HepG2 (cell line): ENCODE measurements around the gene GJD3. TPM values are rescaled to one million over a fixed set of nuclear protein-coding genes. Genes with fewer than 3 reads are reported as not detected.

Source experiments
- ATM ChIP-seq: fragments of 450-650 bp; IDR thresholded peaks from 2 replicates; pipeline ENCODE4 v1.7.1; 2017; ENCODE audit warnings: mild to moderate bottlenecking, borderline replicate concordance
- CTCF ChIP-seq: sonication (generic); formaldehyde crosslinking; IDR thresholded peaks from 2 replicates; pipeline ENCODE4 v1.5.0; 2020; ENCODE audit warnings: mild to moderate bottlenecking, missing genetic modification reagents, moderate library complexity
- HIVEP1 ChIP-seq: sonication (generic); formaldehyde crosslinking; IDR thresholded peaks from 2 replicates; pipeline ENCODE4 v1.4.0; 2020; ENCODE audit warnings: mild to moderate bottlenecking, missing genetic modification reagents
- HNRNPL ChIP-seq: fragments of 200-400 bp; formaldehyde crosslinking; IDR thresholded peaks from 2 replicates; pipeline ENCODE4 v1.6.1; 2017; ENCODE audit warnings: mild to moderate bottlenecking, low read depth, low read length
- KLF16 ChIP-seq, 2 experiments: sonication (generic) in 1 of 2; formaldehyde crosslinking in 1 of 2; IDR thresholded peaks; 2 replicates each; pipeline versions ENCODE4 v1.6.1 to v1.8.0; 2016 to 2023; ENCODE audit warnings: missing genetic modification reagents in 2 of 2, missing compliant biosample characterization in 1 of 2
- LCORL ChIP-seq, 2 experiments: fragments of 450-650 bp in 1 of 2; sonication (generic) in 1 of 2; formaldehyde crosslinking in 1 of 2; IDR thresholded peaks; 2 replicates each; pipeline versions ENCODE4 v1.5.0 to v1.6.1; 2017 to 2020; ENCODE audit warnings: antibody characterized with exemption in 1 of 2, missing genetic modification reagents in 1 of 2
- MBD4 ChIP-seq: IDR thresholded peaks from 2 replicates; pipeline ENCODE4 v1.6.1; 2012; ENCODE audit warnings: low read length, inconsistent platforms, borderline replicate concordance
- NAIF1 ChIP-seq: sonication (generic); formaldehyde crosslinking; IDR thresholded peaks from 2 replicates; pipeline ENCODE4 v1.5.0; 2020; ENCODE audit warnings: mild to moderate bottlenecking, missing genetic modification reagents, borderline replicate concordance
- PRMT3 ChIP-seq: sonication (generic); formaldehyde crosslinking; IDR thresholded peaks from 2 replicates; pipeline ENCODE4 v1.8.1; 2022; ENCODE audit warnings: low read depth, mild to moderate bottlenecking, moderate library complexity, missing genetic modification reagents, borderline replicate concordance
- RBFOX2 ChIP-seq: fragments of 200-400 bp; formaldehyde crosslinking; IDR thresholded peaks from 2 replicates; pipeline ENCODE4 v1.6.1; 2017; ENCODE audit warnings: low read depth, mild to moderate bottlenecking, low read length
- RFX3 ChIP-seq: IDR thresholded peaks from 2 replicates; pipeline ENCODE4 v1.6.1; 2016; ENCODE audit warnings: missing biosample characterization, missing genetic modification reagents
- RNF2 ChIP-seq: fragments of 450-650 bp; conservative IDR thresholded peaks from 2 replicates; pipeline ENCODE4 v1.6.1; 2016; ENCODE audit warnings: low read depth
- SAFB2 ChIP-seq: sonication (generic); formaldehyde crosslinking; IDR thresholded peaks from 2 replicates; pipeline ENCODE4 v1.5.1; 2020; ENCODE audit warnings: missing genetic modification reagents, low read depth, mild to moderate bottlenecking, borderline replicate concordance
- STAT5B ChIP-seq: sonication (generic); formaldehyde crosslinking; IDR thresholded peaks from 2 replicates; pipeline ENCODE4 v1.4.0; 2020; ENCODE audit warnings: missing genetic modification reagents
- ZBTB3 ChIP-seq: sonication (generic); formaldehyde crosslinking; IDR thresholded peaks from 2 replicates; pipeline ENCODE4 v1.4.0; 2020; ENCODE audit warnings: low read depth, mild to moderate bottlenecking, moderate library complexity, missing genetic modification reagents, borderline replicate concordance
- ZIK1 ChIP-seq: sonication (generic); formaldehyde crosslinking; IDR thresholded peaks from 2 replicates; pipeline ENCODE4 v1.5.0; 2020; ENCODE audit warnings: mild to moderate bottlenecking, low read depth, missing genetic modification reagents, borderline replicate concordance
- ZNF160 ChIP-seq: sonication (generic); formaldehyde crosslinking; IDR thresholded peaks from 2 replicates; pipeline ENCODE4 v1.8.0; 2022; ENCODE audit warnings: mild to moderate bottlenecking, inconsistent platforms, missing genetic modification reagents
- ZNF235 ChIP-seq: sonication (generic); formaldehyde crosslinking; IDR thresholded peaks from 2 replicates; pipeline ENCODE4 v1.8.1; 2023; ENCODE audit warnings: mild to moderate bottlenecking, missing genetic modification reagents, borderline replicate concordance
- ZNF546 ChIP-seq: sonication (generic); formaldehyde crosslinking; conservative IDR thresholded peaks from 2 replicates; pipeline ENCODE4 v1.8.1; 2023; ENCODE audit warnings: mild to moderate bottlenecking, missing genetic modification reagents
- ZNF674 ChIP-seq: sonication (generic); formaldehyde crosslinking; IDR thresholded peaks from 2 replicates; pipeline ENCODE4 v1.5.0; 2020; ENCODE audit warnings: low read depth, mild to moderate bottlenecking, missing genetic modification reagents
- ZNF687 ChIP-seq: sonication (generic); formaldehyde crosslinking; IDR thresholded peaks from 2 replicates; pipeline ENCODE4 v1.5.1; 2020; ENCODE audit warnings: mild to moderate bottlenecking, missing genetic modification reagents, moderate library complexity
- ZNF788 ChIP-seq: sonication (generic); formaldehyde crosslinking; IDR thresholded peaks from 2 replicates; pipeline ENCODE4 v1.5.0; 2020; ENCODE audit warnings: mild to moderate bottlenecking, missing genetic modification reagents, borderline replicate concordance
- polyA plus RNA-seq, 8 experiments: library from polyadenylated mRNA; depleted of rRNA in 3 of 8; stranded (reverse) in 7 of 8; unstranded in 1 of 8; fragments of >200 nt; fragmentation: Illumina TruSeq in 4 of 8; extraction: Trizol in 4 of 8; gene quantifications; 2 replicates each; pipeline versions ENCODE4 v1.2.1 to v1.2.3, GENCODE V29; 2011 to 2016; ENCODE audit warnings: low read depth in 4 of 8, missing spikeins in 1 of 8, mixed read lengths in 1 of 8; ENCODE audit not compliant: insufficient read depth in 1 of 8
- total RNA-seq, 5 experiments: library from RNA; depleted of rRNA; stranded (reverse); fragments of >200 nt; fragmentation: Illumina TruSeq; extraction: Trizol; gene quantifications; 2 replicates each; pipeline ENCODE4 v1.2.3, GENCODE V29; 2016; ENCODE audit warnings: low read depth in 1 of 5

The GJD3 gene
- total and polyA plus RNA-seq, 2 of the 13 experiments (the other 11 are each of a cell fraction or from before 2014, with no cell fraction given): not detected

GRCh38 chr17:40316571-40317344 is 47.8 kb downstream of the GJD3 start (continued):
- TF ChIP-seq KLF16 (CRISPR knock-in tag; IDR thresholded peaks at IDR 0.05) (peak in 1 of 2 experiments; percentile 59; a peak in 2 of 4 replicates), ZIK1 (no peak), STAT5B (CRISPR knock-in tag) (no peak), ZNF235 (CRISPR knock-in tag) (0 out of 2 replicates have a peak, but pooled peaks have one; percentile 50), CTCF (CRISPR knock-in tag) (peak; percentile 29; the same call in 1 of the 2 replicates), RNF2 (no peak), HNRNPL (peak; percentile 61; the same call in 1 of the 2 replicates), ZNF674 (CRISPR knock-in tag) (no peak), ZNF546 (CRISPR knock-in tag) (0 out of 2 replicates have a peak, but pooled peaks have one; percentile 33), SAFB2 (no peak; the same call in 1 of the 2 replicates), ATM (no peak), ZNF687 (CRISPR knock-in tag) (peak; percentile 96), RFX3 (CRISPR knock-in tag) (no peak), ZNF788 (CRISPR knock-in tag) (0 out of 2 replicates have a peak, but pooled peaks have one; percentile 51), LCORL (IDR thresholded peaks at IDR 0.05) (no peak), LCORL (CRISPR knock-in tag; IDR thresholded peaks at IDR 0.05) (peak; percentile 70; the same call in 1 of the 2 replicates), HIVEP1 (CRISPR knock-in tag) (peak; percentile 36; the same call in 1 of the 2 replicates), ZBTB3 (CRISPR knock-in tag) (0 out of 2 replicates have a peak, but pooled peaks have one; percentile 58), PRMT3 (no peak), MBD4 (no peak), RBFOX2 (no peak), ZNF160 (no peak), NAIF1 (CRISPR knock-in tag) (peak; percentile 66; the same call in 1 of the 2 replicates)
